Left colon (tissue), 2 donors: ENCODE results near the gene CYTL1. TPM values are rescaled to one million over a fixed set of nuclear protein-coding genes. Genes with fewer than 3 reads are reported as not detected.

Source experiments
- ATAC-seq: fragments of 200-7000 bp; cut with Tn5 transposase; one replicate; pipeline ENCODE4 v1.9.1; 2020; ENCODE audit warnings: mild to moderate bottlenecking, moderate library complexity
- DNase-seq, 2 donors: peaks; one replicate each; pipeline ENCODE4 v3.0.0-alpha.2; 2020
- intact Hi-C, 2 donors: fragments of 100-400 bp; cut with DNase I in 1 of 2; cut with micrococcal nuclease in 1 of 2; formaldehyde crosslinking; loops; one replicate each; pipeline versions ENCODE4 v1.11.2 to v1.14.0; 2022; cut with DNase I, micrococcal nuclease
- total RNA-seq, 2 donors: library from RNA; stranded (reverse); fragmentation: NEBNext Ultra II Directional; extraction: Animal tissue kit (Norgen Biotek cat#: 25700); gene quantifications; one replicate each; pipeline ENCODE4 v1.2.1, GENCODE V29; 2021
- donor health status: DM: no; HTN: no; CAD: no.
- donor health status: DM: yes; HTN: yes; CAD: no.

Gene CYTL1
- total RNA-seq, 2 donors from 2014 or later, result 0.52 to 0.78 TPM

DNA sequence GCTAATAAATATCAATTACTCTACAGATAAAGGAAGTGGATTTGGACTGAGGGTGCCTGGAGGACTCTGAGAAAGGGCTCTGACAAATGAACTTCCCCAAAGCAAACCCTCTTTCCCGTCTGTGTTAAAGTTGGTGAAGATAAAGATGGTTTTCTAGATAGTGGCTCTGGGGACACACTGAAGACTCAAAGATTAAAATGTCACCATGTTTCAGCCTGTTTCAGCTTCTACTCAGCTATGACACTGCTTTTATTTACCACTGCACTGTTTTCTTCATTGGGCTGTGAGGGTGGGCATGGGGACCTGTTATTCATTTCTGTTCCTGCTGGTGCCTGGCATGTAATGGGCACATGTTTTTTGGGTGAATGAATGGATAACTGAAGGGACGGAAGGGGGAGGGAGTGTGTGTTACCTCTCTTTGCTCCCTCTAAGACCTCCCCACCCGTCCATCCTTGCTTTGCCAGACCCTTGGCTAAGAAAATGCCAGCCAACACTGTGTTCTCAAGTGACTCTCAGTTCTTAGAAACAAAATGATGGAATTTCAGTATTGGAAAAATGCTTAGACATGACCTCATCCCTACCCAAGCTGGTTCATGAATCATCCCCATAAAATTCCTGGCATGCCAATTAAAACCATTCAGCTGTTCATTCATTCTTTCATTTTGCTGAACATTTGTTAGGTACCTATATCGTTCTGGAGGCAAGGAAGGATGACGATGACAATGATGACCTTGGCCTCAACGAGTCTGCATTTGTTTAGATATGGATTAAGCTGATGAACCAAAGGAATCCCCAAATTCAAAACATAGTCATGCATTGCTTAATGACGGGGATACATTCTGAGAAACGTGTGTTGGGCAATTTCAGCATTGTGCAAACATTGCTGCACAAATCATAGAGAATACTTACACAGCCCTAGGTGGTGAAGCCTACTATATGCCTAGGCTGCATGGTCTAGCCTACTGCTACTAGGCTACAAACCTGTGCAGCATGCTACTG, 18.6 kb upstream of the CYTL1 start:
- no peak for DNase-seq
- ATAC-seq, result no peak
- intact Hi-C loops, result no loop called here

- no peak for ATAC-seq
- no peak for DNase-seq
These were observed 17.0 kb upstream of the CYTL1 start for GRCh38 chr4:5036239-5036638.

GRCh38 chr4:5034206-5034605, 14.9 kb upstream of the CYTL1 start:
- DNase-seq, result no peak
- intact Hi-C loops, result no loop called here
- no peak for ATAC-seq

More at GRCh38 chr4:5036239-5036638, 17.0 kb upstream of the CYTL1 start:
- intact Hi-C loops, result no loop called here

DNA sequence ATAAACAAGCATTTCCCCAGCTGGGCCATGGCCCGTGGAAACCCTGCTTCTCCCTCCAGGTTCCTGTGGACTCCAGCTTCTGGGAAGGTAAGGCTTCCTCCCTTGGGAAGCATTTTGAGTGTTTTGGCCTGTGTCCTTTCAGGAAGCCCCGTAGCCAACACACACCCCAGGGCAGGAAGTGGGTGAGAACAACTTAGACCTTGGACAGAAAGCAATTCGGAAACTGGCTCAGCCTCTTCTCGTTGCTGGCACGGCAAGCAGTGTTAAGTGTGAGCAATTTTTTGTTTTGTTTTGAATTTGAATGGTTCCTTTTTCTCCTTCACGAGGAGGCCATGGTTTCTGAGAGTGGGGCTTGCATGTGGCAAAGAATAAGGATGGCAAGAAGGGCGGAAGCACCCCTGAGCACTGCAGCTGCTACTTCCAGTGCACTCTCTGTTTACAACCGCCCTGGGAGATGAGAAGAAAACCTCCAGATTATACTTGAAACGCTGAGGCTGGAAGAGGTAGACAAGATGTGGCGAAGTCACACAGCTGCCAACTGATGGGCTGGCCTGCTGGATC, 14.1 kb upstream of the CYTL1 start:
- DNase-seq (no peak), ATAC-seq (no peak)
- intact Hi-C loops, result no loop called here

- DNase-seq (no peak), ATAC-seq (no peak)
- intact Hi-C loops, result no loop called here
These were observed 13.6 kb upstream of the CYTL1 start for GRCh38 chr4:5032813-5033212.

- intact Hi-C loops, result no loop called here
- no peak for ATAC-seq
- DNase-seq, result no peak
These were observed 11.7 kb upstream of the CYTL1 start for GRCh38 chr4:5030927-5031326.

GRCh38 chr4:5030221-5030620, 11.0 kb upstream of the CYTL1 start:
- ATAC-seq, result no peak
- intact Hi-C loops, result no loop called here
- DNase-seq, result no peak

GRCh38 chr4:5029447-5029846, 10.2 kb upstream of the CYTL1 start:
- intact Hi-C loops, result no loop called here
- DNase-seq (no peak), ATAC-seq (no peak)

GRCh38 chr4:5028480-5028879, 9.2 kb upstream of the CYTL1 start:
- intact Hi-C loops, result no loop called here
- DNase-seq (no peak), ATAC-seq (no peak)

DNA sequence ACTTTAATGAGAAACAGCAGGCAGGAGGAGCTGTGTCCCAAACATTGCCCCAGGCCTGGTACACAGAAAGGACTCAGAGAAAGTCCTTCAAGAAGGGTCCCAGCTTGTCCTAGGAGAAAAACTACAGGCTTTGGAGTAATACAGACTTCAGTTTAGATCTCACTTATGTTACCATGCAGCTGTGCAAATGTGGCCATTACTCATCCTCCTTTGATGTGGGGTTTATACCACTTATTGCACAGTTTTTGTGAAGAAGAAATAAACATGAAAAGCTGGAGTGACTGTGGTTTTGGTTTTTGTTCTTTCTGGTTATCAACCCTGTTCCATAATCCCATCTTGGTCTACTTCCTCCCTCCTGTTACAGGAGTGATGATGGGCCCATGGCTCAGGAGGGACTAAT, 8.1 kb upstream of the CYTL1 start:
- no peak for DNase-seq
- ATAC-seq, result no peak
- intact Hi-C loops, result no loop called here

GRCh38 chr4:5026371-5026770, 7.1 kb upstream of the CYTL1 start:
- DNase-seq (no peak), ATAC-seq (no peak)
- intact Hi-C loops, result no loop called here

DNA sequence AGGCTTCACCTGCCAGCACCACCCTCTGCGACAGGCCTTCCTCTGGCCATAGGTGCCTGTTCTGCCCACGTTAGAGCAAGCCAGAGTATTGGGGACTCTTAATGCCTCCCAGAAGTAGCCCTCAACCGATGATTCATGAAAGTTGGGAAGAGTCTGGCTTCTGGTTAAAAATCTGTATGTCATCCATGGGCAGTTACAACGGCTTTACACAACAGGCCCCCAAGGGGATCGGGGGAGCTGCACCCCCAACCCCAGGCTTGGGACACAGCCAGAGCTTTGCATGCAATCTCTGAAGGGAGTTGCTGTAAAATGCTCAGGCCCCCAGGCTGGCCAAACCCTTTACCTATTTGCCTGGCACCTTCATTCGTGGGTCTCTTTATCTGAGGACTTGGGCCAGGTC, 5.4 kb upstream of the CYTL1 start:
- intact Hi-C loops, result no loop called here
- ATAC-seq (no peak), DNase-seq (no peak)

DNA sequence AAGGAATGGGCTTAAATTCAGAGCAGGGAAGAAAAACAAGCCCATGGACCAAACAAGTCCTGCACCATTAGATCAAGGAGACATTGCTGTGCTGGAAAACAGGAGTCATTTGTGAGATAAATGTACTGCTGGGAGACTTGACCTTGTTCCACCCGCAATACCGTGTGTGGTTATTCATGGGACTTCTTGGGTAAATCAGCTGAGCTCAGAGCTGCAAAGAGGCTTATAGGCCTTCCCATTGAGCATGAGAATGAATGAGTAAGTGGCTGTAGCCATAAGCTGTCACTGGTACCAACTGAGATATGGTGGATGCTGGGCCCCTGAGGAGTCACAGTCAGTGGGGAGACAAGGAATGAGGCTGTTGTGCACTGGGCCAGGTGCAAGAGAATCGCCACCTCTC, 2.3 kb upstream of the CYTL1 start:
- intact Hi-C loops, result no loop called here
- no peak for DNase-seq
- ATAC-seq, result no peak

- intact Hi-C loops, result no loop called here
- no peak for ATAC-seq
- no peak for DNase-seq
These were observed 1.1 kb upstream of the CYTL1 start for GRCh38 chr4:5020341-5020740.

- ATAC-seq (no peak), DNase-seq (no peak)
- intact Hi-C loops, result no loop called here
These were observed 538 bp upstream of the CYTL1 start for GRCh38 chr4:5019796-5020195.

GRCh38 chr4:5018603-5019002, 655 bp downstream of the CYTL1 start:
- intact Hi-C loops, result no loop called here
- DNase-seq (no peak), ATAC-seq (no peak)

DNA sequence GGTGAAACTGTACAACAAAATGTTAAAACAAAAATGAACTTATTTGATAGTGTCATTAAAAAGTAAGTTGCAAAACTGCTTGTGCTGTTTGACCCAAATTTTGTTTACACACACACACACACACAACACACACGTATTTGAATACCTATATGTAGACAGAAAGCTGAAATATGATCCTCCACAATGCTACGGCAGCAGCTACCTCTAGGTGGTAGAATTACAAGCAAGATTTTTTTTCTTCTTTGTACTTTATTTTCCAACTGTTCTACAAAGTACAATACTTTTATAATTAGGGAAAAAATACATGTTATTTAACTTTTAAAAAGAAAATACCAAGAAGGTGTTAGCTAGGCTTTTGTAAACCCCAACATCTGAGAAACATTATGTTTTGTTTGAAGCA, 1.2 kb downstream of the CYTL1 start:
- no peak for ATAC-seq
- intact Hi-C loops, result no loop called here
- no peak for DNase-seq

DNA sequence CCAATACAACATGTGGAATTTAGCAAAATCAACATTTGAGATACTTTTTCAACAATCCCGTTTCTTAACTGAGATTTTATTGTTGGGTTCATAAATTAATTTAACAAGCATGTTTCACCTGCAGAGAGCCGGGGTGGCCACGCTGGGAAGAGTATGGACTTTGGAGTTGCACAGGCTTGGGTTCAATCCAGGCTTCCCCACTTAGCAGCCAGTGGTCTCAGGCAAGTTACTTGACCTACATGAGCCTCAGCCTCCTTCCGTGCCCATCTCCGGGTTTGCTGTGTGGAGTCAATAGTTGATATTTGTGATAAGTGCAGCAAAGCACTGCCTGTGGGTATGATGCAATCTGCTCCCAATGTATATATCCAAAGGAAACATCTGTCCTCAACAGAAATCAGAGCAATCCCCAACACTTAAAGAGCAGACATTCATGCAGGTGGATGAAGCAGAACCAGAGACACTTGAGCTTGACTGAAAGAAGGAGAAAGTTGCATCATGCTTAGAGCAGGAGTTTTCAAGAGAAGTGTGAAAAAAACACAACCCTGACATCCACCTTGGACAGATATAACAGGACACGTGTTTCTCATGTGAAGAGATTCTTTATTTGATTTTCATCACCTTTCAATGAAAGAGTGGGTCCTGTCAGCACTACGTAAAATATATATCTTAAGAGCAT, 5.1 kb downstream of the CYTL1 start:
- DNase-seq, result no peak
- intact Hi-C loops, result no loop called here
- no peak for ATAC-seq

- DNase-seq (no peak), ATAC-seq (no peak)
- intact Hi-C loops, result no loop called here
These were observed 6.3 kb downstream of the CYTL1 start for GRCh38 chr4:5012958-5013357.

- intact Hi-C loops, result no loop called here
- ATAC-seq (no peak), DNase-seq (no peak)
These were observed 6.9 kb downstream of the CYTL1 start for GRCh38 chr4:5012244-5012898.
